GM18511 (cell line): Measurements from ENCODE around the gene DENND1A.

ENCODE experiments used
- ATAC-seq: cut with Tn5 transposase; IDR thresholded peaks from one replicate; pipeline ENCODE4 v1.9.1; 2021; ENCODE audit warnings: mild to moderate bottlenecking, moderate library complexity; ENCODE audit not compliant: unreplicated experiment

The DENND1A gene

DNA sequence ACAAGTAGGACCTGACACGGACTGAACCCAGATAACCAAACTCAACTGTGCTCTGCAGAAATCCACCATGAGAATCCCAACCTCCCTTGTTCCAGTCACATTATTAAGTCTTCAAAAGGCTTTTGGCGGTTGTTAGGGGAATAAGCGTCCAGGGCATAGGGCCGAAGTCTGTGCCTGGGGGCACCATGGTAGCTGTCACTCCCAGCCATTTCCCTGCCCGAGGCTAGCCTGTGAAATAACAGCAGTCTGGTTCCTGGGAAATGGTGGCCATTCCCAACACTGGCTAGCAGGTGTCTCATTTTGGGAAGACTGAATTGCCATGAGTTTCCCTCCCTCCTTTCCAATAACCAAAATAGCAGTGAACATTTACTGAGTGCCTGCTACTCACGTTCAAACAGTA, 451.8 kb downstream of the DENND1A start:
- no peak for ATAC-seq

DNA sequence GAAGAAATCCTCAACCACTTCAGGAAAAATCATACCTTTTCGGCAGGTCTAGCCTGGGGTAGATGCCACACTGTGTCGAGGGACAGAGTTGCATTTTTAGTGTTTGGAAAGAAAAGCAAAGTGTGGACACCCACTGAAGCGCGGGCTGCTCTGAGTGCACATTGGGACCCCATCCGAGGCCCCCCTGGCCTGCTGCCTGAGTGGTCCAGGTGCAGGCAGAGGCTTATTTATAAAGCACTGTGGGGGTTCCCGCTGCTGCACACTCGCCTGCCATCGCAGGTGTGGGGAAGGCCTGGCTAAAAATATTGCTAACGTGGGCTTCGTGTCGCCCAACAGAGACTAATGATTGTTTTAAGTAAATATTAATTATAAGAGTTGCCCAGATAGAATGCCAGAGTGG, 454.5 kb downstream of the DENND1A start:
- ATAC-seq, result no peak

DNA sequence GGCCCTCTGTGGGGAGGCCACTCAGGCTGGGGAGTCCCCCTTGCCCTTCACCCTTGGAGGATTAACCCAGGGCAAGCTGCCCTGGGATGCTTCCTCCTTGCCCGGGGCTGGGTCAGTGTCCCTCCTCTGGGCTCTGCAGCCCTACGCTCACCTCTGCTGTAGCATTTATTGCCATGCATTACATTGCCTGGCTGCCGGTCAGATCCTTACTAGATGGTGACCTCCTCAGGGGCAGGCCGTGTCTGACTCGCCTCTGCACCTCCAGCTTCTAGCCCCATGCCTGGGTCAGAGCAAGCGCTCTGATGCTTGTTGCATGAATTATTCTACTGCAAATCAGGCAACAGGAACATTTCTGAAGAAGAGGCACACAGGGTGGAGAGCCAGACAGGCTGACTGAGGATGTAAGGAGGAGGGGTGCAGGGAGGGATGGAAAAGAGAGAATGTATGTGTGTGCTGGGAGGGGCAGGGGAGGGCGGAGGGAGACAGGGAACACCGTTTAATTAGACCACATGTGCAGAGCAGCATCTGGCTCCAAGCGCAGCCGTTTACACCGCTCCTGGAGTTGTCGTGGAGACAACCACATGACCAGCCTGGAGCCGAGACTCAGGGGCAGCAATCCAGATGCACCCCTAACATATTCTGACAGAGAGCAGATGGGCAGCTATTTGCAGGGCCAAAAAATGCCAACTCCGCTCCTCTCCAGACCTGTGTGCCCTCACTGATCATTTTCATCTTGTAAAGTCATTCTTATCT, 456.9 kb downstream of the DENND1A start:
- no peak for ATAC-seq

DNA sequence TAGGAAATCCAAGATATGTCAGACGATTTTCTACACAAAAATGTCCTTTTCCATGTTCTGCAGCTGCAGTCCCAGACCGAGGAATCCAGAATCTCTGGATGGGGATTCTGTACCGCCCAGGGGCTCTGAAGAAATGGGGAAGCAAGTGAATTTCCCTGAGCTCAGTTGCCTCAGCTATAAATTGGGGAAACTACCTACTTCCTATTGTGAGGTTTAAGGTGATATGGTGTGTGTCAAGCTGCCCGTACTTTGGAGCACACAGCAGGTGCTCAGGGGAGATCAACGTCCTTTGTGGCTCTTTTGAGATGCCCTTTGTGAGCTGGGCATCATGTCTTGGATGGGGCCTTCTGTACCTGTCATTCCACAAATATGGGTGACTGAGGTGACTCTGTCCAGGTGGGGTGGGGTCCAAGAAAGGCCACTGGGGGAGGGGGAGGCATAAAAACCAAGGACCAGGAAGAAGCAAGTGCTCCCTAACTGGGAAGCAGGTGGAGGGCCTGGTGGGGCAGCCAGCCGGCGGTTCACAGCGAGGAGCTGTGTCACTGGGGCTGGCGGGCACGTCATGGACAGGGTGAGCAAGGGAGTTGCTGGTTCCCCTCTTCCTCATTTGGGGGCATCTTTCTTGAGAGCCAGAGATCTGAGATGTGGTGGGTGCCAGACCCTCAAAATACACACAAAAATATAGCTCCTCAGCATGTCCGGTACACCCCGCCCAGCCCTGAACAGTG, 457.9 kb downstream of the DENND1A start:
- no peak for ATAC-seq

DNA sequence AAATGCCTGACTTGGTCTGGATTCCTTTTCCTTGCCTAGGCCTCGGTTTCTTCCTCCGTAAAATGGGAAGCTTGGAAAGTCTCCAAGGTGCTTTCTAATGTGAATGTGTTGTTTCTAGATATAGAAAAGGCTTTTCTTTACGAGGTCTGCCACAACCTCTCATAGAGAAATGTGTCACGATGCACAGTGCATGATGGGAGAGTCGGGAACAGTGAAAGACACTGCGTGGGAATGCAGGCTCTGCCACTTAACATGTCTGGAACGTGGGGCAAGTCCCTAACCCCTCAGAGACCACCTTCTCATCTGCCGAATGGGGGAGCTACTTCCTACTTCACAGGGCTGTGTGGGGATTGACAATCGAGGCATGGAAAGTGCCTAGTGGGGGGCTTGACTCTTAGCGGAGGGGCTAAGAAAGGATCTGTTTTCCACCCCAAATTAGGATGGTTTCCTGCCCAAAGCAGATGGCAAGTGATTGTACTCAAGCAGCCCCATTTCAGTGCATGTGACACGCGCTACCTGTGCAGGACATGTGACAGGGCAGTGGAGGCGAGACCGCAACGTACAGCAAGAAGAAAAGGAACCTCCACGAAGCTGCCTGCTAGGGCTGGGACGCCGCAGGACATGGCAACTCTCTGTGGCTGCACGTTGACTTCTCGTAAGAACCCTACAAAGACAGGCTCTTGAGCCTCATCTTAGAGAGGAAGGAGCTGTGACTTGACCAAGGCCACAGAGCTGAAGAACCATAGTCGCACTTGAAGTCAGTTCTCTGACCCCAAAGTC, 458.7 kb downstream of the DENND1A start:
- ATAC-seq, result no peak

DNA sequence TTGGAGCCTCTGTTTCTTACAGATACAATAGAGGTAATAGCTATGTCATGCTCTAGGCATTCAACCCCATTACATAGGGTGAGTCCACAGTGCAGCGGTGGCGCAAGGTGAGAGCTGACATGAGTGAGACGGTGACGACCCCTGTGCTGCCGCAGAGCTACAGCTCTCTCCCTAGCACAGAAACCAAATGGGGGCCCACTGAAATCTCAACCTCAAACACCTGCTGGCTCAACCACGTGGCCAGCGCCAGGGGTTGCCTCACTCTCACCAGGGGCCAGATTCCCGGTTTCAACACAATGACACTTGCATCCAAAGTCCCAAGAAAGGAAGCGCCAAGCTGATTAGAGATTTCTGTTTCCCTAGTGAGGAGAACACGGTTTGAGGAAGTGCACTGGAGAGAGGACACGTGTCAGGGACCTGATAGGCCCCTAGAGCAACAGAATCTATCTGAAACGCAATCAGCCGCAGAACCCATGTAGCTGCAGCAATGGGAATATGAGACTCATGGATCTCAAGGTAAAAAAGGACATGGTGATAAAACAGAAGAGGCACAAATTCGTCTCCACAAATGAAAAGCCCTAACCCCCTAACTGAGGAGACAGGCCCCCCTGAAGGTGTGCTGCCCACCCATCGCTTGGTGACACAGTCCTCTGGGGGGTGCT, 459.7 kb downstream of the DENND1A start:
- ATAC-seq, result no peak

DNA sequence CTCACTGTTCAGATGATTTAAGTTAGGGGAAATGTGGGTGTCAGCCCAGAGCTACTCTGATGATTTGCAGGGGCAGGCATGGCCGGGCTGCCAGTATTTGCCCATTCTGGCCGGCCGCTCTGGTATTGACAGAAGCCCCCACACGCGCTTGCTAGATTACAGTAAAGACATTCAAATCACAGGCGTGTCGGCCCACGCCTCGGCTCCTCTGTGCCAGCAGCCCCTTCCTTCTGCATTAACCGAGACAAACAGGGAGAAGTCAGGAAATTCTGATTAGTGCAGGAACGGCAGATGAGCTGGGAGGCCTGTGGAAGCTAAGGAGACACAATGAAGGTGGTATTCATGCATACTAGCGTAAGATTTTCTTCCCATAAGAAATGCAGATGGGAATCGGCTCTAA, 460.6 kb downstream of the DENND1A start:
- ATAC-seq, result no peak

DNA sequence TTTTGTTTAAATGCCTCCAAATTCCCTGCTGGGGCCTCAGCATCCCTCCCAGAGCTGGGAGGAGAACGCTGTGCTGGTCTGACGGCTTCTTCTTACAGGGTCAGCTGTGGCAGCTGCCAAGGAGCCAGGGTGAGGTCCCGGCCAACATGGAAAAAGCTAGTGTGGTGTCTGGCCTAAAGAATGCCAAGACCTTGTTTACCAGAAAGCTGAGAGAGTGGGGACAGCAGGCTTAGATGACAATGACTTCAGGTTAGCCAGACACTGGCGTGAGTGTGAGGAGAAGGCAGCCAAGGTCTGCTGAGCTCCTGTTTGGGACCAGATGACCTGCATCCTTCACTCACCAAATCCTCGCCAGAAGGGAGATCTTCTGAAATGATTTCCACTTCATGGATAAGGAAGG, 461.4 kb downstream of the DENND1A start:
- no peak for ATAC-seq

DNA sequence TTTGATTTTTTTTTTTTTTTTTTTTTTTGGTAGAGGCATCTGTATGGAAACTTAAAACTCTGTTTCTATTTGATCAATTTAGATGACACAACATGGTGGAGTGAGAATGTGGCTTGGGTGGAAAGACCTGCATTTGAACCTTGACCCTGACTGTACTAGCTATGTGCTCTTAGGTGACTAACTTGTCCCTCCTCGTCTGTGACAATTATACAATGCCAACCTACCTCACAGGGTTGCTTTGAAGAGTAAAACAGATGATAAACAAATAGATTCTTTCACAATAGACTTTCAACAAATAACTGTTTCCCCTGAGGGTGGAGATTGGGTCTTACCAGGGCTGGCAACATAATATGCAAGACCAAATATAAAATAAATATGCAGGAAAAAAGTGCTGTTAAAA, 464.6 kb downstream of the DENND1A start:
- no peak for ATAC-seq

DNA sequence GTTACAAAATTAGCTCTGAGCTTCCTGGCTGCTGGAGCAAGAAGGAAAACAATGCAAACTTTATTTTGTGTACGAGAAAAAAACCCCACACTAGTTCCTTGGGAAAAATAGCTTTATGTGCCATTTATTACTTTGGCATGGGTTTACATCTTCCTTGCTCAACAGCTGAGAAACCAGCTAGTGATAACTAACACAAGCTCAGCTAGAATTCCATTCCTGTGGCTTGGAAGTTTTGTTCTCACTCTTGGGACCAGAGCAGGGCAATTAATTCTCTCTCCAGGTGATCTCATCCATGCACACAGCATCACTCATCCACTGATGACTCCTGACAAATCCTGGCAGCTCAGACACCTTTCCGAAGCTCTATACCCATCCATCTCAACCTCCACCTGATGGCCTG, 469.8 kb downstream of the DENND1A start:
- no peak for ATAC-seq

DNA sequence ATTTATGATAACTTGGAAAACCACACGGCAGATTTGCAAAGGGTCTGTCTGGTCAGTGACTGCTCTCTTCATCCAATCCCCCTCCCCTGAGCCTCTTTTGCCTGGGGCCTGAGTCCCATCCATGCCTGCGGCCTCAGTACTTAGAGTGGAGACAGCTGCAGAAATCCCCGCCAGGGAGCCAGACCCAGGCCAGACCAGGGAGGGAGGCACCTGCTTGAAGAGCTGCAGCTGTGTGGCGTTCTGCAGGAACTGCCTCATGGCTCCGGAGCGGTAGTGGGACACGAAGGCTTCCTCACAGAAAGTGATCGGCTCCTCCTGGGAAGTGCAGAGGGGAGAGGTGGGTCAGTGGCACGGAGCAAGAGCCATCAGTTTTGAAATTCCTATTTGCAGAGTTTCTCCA, 472.3 kb downstream of the DENND1A start:
- no peak for ATAC-seq

DNA sequence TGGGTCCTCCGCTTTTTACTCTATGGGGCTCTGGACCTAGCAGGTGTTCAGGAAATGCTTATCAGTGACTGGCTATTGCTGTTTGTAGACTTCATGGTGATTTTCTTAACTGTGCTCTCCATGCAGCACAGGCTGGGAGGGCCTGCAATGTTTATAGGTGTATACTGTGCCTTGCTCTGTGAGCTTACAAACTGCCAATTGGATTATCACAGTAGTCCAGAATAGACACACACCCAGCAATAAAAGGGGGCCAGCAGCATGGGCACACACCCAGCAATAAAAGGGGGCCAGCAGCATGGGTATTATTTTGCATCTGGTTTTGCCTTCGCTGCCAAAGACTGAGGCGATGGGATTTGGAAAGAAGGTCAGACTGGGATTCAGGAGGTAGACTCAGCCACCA, 473.9 kb downstream of the DENND1A start:
- ATAC-seq, result no peak

DNA sequence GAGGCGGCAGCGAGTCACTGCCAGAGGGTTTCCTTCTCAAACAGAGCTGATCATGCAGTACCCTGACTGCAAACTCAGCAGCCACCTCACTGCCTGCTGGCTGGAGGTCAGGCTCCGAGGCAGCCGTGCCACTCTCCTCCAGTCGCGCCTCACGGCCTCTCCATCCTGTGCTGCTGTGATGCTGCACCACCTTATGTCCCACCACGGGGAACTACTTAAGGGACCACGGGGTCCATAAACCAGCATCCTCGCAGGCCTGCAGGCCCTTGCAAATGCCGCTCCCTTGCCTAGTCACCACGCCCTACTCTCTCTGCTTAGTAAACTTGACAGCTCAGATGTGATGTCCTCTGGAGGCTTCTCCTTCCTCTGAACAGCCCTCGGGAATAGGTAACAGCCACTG, 474.7 kb downstream of the DENND1A start:
- ATAC-seq, result no peak

DNA sequence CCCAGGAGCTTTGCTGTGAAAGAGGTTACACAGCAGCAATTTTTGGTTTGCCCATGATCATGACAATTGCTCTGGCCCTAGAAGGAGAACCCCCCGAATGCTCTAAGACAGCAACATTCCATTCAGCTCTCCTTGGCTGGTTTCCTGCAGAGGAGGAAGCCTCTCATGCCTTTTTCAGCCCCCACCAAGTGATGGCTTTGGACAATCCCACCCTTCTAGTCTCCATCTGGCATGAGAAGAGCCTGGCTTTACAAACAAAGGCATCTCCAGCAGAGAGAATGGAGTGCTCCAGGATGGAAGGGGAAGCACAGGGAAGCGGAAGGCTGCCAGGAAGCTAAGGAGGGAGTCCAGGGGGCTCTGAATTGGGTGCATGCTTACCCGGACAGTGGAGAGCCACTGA, 475.6 kb downstream of the DENND1A start:
- ATAC-seq, result no peak

DNA sequence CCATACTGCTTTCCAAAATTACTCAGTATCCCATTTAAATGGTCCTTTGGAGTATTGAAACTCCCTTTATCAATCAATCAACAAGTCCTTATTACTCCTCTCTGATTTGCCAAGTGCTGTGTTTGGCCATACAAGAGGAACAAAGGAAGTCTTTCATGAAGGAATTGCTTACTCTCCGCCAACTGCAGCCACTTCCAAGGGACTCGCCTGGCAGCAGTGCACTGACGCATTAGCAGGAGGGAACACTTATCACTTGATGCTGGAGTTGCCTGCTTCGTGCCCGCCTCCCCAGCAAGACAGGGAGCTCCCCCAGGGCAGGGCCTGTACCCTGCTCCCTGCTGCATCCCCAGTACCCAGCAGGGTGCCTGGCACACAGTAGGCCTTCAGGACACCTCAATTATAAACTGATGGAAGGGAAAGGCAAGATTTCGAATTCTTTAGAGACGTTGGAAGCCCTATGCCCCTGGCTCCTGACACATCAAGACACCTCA, 476.1 kb downstream of the DENND1A start:
- ATAC-seq, result no peak

DNA sequence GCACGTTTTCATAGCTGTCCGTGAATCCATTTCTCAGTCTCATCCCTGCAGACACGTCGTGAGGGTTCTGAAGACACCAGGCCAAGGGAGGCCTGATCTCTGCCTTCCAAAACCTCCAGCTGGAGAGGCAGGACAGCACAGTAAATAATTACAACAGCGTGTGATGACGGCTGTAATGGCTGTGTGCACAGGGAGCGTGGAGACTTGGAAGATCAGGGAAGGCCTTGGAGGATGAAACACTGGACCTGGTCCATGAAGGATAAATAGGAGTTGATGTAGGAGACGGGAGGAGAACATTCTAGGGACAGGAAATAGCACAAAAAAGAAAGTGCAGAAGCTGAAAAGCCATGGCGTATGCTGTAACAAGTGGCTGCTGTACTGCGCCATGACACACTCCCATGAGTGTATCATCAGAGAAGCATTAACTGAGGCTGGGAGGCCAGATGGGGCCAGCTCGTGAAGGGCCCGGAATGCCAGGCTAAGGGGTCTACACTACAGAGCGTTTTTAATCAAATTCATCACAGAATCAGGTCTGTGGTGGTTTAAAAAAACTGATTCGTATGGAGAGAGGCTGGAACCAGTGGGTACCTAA, 476.8 kb downstream of the DENND1A start:
- no peak for ATAC-seq

DNA sequence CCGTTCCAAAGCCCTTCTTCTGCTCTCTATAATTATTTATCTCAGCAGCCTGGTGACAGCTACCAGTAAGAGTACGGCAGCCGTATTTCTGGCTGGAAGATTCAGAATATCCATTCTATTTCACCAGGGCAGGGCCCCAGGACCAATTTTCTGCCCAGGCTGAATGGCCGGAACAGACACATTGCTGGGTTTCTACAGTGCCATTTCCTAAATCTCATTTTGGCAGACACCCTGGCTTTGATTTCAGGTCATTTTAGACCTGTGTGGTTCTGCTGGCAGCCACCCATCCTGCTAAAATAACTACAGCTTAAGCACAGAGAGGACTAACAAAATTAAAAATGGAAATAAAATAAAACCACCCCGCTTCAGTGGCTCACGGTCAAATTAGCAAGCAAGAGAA, 478.9 kb downstream of the DENND1A start:
- no peak for ATAC-seq

DNA sequence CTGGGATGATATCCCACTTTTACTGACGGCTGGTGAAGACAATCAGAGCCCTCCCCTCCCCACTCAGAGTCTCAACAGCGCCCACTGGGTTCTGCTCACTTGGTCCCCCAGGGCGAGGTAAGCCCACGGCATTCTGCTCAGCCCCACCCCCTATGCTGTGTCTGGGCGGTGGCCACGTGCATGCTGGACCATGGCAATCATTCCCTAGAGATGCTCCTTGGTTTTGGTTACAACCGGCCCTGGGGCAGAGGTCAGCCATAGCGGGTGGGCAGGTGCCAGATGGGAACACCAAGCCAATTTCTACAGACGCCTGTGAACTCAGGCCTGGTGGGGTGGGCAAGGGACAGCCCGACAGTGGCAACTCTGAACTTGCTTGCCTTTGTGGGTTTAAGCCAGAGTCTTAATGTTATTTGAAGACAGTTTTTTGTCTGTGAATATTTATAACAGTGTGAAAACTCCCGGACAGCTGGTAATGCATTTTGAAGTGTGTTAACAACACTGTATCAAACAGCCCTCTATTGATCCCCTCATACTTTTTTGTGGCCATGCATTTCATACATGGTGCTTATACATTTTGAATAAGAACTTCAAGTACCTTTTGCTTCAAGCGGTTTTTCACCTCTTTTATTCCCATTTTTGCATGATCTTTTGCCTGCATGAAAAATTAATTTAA, 479.7 kb downstream of the DENND1A start:
- ATAC-seq, result no peak

DNA sequence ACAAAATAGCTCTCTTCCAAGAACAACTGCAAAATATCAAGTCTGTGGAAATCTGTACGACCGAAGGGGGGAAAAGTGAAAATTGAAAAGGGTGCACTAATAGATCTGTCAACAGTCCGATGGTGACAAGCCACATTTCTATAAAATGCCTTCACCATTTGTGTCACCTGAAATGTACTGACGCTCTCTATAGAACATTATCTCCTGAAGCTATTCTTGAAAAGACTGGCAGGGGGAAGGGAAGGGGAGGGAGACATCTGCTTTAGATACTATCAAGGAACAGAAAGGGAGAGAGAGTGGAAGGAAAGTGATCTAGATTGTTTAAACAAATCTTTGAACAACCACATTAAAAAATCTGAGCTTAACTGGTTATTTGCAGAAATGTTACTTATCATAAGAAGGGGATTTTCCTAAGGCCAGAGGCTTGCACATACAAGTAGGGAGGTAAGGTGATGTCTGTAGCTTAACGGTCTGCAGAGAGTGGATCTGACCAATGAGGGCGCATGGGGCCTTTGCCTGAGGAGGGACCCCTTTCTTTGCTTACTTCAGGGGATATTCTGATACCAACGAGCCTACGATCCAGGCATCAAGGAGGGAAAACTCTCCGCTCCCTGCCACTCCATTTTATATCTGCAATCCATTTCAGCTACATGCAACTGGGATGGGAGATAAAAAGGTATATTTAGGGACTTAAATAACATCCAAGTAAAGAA, 481.8 kb downstream of the DENND1A start:
- no peak for ATAC-seq
